Measurements from ENCODE around the gene AMN1. TPM values are rescaled to one million over a fixed set of nuclear protein-coding genes. Genes with fewer than 3 reads are reported as not detected.
"Not testable (repeated sequence)": the region's sequence is repeated elsewhere in the genome, so short reads cannot be mapped to it uniquely, and the experiment has no call there.

AMN1 gene
- polyA plus RNA-seq, 1 donor = 22.3 TPM

- DNase-seq = not testable (repeated sequence)
These were observed 5.0 kb upstream of the AMN1 start for GRCh38 chr12:31733549-31734432.

GRCh38 chr12:31732926-31733548 lies 4.2 kb upstream of the AMN1 start:
- no peak for DNase-seq

- DNase-seq = not testable (repeated sequence)
These were observed 2.4 kb upstream of the AMN1 start for GRCh38 chr12:31731203-31731602.

- DNase-seq = no peak
These were observed 884 bp upstream of the AMN1 start for GRCh38 chr12:31729705-31730104.

- no peak for DNase-seq
These were observed 418 bp downstream of the AMN1 start for GRCh38 chr12:31728289-31728916.

GRCh38 chr12:31727192-31727591 lies 1.6 kb downstream of the AMN1 start:
- no peak for DNase-seq

- no peak for DNase-seq
These were observed 2.2 kb downstream of the AMN1 start for GRCh38 chr12:31726575-31726974.

- no peak for DNase-seq
These were observed 4.3 kb downstream of the AMN1 start for GRCh38 chr12:31724557-31724956.

GRCh38 chr12:31722580-31722979 lies 6.2 kb downstream of the AMN1 start:
- DNase-seq = no peak

- not testable (repeated sequence) for DNase-seq
These were observed 10.2 kb downstream of the AMN1 start for GRCh38 chr12:31718542-31719198.

GRCh38 chr12:31716998-31717397 lies 11.8 kb downstream of the AMN1 start:
- not testable (repeated sequence) for DNase-seq

GRCh38 chr12:31715283-31715825 lies 13.5 kb downstream of the AMN1 start:
- no peak for DNase-seq

- no peak for DNase-seq
These were observed 14.2 kb downstream of the AMN1 start for GRCh38 chr12:31714406-31715271.

GRCh38 chr12:31712877-31713276 lies 15.9 kb downstream of the AMN1 start:
- DNase-seq = no peak

- DNase-seq = no peak
These were observed 18.6 kb downstream of the AMN1 start for GRCh38 chr12:31710021-31710818.

- not testable (repeated sequence) for DNase-seq
These were observed 20.7 kb downstream of the AMN1 start for GRCh38 chr12:31708118-31708517.

- no peak for DNase-seq
These were observed 23.2 kb downstream of the AMN1 start for GRCh38 chr12:31705621-31706020.

- DNase-seq = no peak
These were observed 26.8 kb downstream of the AMN1 start for GRCh38 chr12:31702047-31702446.

- not testable (repeated sequence) for DNase-seq
These were observed 38.9 kb downstream of the AMN1 start for GRCh38 chr12:31689921-31690320.

GRCh38 chr12:31687101-31687527 lies 41.7 kb downstream of the AMN1 start:
- no peak for DNase-seq
